ENCODE data around the gene KIF14.
"Not testable (repeated sequence)": the region's sequence is repeated elsewhere in the genome, so short reads cannot be mapped to it uniquely, and the experiment has no call there.

Gene KIF14

DNA sequence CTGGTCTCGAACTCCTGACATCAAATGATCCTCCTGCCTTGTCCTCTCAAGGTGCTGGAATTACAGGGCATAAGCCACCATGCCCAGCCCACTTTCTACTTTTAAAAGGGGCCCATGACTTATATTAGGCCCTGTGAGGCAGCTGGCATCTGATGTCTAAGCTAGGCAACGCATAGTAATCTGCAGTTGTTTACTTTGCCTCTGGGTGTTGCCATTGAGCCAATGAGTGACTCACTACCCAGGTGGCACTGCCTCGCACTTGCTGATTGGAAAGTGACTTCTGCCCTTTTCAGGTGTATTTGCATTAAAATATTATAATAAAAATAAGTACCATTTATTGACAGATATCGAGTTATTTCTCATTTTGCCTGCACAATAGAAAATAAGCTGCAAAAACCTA lies 84.9 kb downstream of the KIF14 start:
- no peak for FAIRE-seq

- FAIRE-seq: no peak
Observed at GRCh38 chr1:200530623-200531261, 89.8 kb downstream of the KIF14 start.

DNA sequence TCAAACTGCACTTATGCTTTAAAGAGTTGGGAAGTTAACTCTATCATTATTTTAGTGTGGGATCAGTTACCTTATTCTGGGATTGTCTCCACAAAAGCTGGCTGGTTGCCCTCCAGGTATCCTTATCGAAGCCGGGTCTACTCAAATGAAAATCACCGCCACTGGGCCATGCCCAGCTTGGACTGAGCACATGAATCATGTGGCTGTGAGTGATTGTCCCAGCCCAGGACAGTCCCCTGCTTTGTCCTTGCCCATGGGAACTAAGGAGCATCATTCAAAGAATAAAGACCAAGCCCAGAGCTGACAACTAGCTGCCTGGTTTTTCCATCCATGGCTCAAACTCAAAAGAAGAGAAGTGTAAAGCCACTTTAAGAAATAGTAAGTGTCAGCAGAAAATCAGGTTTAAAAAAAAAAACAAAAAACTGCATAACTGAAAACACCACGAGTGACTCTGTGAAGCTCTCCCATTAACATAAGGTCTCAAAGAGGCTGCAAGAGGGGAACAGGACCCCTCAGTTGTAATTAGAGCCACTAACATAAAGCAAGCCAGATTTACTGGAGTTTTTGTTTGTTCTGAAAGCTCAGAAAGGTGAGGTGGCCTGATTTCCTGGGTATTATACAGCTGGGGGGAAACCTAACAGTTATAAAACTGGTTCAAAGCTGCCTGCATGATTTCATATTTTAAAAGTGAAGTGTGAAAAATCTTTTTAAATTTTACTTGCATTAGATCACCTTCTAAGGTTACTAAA lies 91.5 kb downstream of the KIF14 start:
- no peak for FAIRE-seq

DNA sequence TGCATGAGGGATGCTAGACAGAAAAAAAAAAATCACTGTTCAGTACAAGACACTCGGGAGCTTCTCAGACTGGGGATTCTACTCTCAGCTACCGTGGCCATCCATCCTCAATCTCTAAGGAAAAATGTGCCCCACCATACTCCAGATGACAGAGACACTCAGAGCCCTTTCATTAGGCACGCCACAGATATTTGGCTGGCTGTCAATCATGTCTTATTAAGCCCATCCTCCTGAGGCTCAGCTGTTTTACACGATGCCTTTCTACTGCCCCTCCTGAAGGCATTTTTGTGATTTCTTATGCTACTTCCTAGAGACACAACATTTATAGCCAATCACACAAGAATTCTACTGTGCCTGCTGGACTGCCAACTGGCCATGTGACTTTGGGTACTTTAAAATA lies 92.9 kb downstream of the KIF14 start:
- FAIRE-seq: no peak

- FAIRE-seq: no peak
Observed at GRCh38 chr1:200526709-200527612, 93.6 kb downstream of the KIF14 start.

DNA sequence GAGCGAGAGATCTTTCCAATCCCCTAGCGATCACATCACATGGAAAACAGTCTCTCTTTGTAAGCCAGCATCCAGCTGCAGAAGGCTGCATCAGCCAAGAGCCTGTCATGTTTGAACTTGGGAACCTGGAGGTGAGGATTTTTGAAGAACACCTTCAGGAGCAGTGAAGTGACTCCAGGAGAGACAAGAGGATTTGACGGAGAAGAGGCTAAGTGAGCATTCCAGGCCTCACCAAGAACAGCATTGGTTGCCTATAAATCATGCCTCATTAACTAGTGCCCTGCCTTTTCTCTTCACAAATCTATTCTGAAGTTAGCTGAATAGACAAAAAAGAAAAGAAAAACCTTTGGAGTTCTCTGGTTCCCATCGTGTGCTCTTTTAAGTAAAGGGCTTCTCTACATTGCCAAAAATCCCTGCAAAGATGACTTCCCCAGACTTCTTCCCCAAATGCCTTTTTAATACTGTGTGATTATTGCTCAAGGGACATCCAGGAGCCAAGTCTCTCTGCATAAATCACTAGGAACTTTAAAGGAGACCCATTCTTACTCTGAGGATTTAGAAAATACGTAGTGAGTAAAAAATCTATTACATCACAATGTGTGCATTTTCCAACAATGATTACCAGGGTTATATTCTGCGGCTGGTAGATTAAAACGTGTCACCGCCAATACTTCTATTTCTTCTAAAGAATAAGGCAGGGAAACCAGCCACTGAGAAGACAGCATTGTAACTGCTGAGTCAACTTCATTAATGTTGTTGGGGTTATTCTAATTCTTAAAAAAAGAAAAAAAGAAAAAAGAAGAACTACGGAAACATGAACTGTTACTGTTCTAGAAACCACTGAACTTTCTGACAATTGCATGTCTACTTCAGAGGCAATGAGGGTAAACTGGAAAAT lies 95.2 kb downstream of the KIF14 start:
- no peak for FAIRE-seq

GRCh38 chr1:200524551-200524950 lies 96.0 kb downstream of the KIF14 start:
- FAIRE-seq: not testable (repeated sequence)

- FAIRE-seq: no peak
Observed at GRCh38 chr1:200524092-200524491, 96.5 kb downstream of the KIF14 start.

- no peak for FAIRE-seq
Observed at GRCh38 chr1:200520735-200521134, 99.8 kb downstream of the KIF14 start.

GRCh38 chr1:200518524-200518923 lies 102.0 kb downstream of the KIF14 start:
- FAIRE-seq: no peak

GRCh38 chr1:200512191-200512590 lies 108.4 kb downstream of the KIF14 start:
- no peak for FAIRE-seq

- FAIRE-seq: no peak
Observed at GRCh38 chr1:200510228-200510623, 110.3 kb downstream of the KIF14 start.

GRCh38 chr1:200506471-200506870 lies 114.1 kb downstream of the KIF14 start:
- no peak for FAIRE-seq

- FAIRE-seq: no peak
Observed at GRCh38 chr1:200505257-200505656, 115.3 kb downstream of the KIF14 start.
